SK-MEL-5 (cell line): ENCODE measurements around the gene VPS29. TPM values are rescaled to one million over a fixed set of nuclear protein-coding genes. Genes with fewer than 3 reads are reported as not detected.
"Not testable (repeated sequence)": the region's sequence is repeated elsewhere in the genome, so short reads cannot be mapped to it uniquely, and the experiment has no call there.

Source experiments
- DNase-seq: peaks from one replicate; pipeline ENCODE4 v3.0.0-alpha.2; 2016; ENCODE audit warnings: low read depth, low spot score
- in situ Hi-C: cut with HindIII; loops from 2 replicates; pipeline ENCODE4 v1.10.0; 2016; ENCODE audit warnings: low sequenced_read_pairs, high pct_unique_total_duplicates, low pct_unique_long_range_greater_than_20kb
- small RNA-seq, 2 experiments: library from RNA; depleted of rRNA; stranded (forward); fragments of <200 nt; gene quantifications; one replicate each; pipeline ENCODE3, GENCODE V24; 2014
- total RNA-seq: library from RNA; depleted of rRNA; stranded (reverse); fragments of >200 nt; shearing (Covaris generic); gene quantifications from 2 replicates; pipeline ENCODE4 v1.2.3, GENCODE V29; 2014; rRNA removed

The VPS29 gene
- total RNA-seq, 1 experiment from 2014 or later, result 62.1 TPM

GRCh38 chr12:110466791-110467190, 35.1 kb downstream of the VPS29 start:
- no peak for DNase-seq
- in situ Hi-C loops, result no loop called here

GRCh38 chr12:110465765-110466164, 36.1 kb downstream of the VPS29 start:
- DNase-seq, in situ Hi-C loops: not testable (repeated sequence)

GRCh38 chr12:110465024-110465423, 36.9 kb downstream of the VPS29 start:
- DNase-seq, result no peak
- in situ Hi-C loops, result no loop called here

- DNase-seq, in situ Hi-C loops: not testable (repeated sequence)
Measured at GRCh38 chr12:110461189-110461588, 40.7 kb downstream of the VPS29 start.

DNA sequence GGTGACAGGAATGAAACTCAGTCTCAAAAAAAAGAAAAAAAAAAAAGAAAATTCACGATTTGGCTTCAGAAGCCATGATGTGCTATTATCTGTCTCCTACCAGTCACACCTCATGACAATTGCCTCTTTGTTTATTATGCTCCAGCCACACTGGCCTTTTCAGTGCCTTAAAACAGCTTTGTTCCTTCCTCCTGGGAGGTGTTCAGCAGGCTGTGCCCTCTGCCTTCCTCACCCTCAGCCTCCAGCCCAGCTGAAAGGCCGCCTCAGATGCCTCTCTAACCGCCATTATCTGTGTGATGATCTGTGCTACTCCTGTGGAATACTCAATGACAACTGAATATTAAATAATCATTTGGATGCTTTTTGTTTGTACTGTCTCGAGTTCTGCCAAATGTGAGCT, 43.2 kb downstream of the VPS29 start:
- DNase-seq, result peak; percentile 68
- in situ Hi-C loops, result no loop called here

DNA sequence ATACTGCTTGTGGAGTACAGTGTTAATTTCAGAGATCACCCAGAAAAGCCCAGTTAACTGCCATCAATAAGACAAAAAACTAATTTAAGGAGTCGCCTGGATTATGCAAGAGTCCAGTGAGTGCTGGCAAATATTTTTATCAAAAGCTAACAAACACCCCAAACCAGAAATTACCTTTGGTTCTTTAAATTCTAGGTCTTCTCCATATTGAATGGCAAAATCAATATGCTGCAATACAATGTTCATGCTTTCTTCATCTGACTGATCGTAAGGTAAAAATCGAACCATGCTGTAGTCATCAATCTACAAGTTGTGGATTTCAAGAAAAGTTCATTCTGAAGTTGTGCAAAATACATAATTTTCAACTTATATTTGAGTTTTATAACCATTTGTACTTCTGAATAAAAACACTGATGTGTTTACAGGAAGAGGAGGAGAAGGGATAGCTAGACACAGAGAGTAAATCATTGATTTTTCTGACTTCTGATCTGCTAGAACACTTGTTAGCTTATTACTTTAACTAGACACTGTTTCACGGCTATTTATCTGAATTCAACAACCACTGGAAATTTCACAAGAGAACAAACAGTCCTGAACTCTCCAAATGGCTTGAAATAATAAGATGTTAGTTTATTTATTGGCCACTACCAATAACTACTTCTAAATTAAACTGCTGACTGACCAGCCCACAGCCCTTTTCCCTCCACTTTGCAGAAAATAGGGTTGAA, 48.2 kb downstream of the VPS29 start:
- in situ Hi-C loops, result no loop called here
- DNase-seq, result no peak

- no peak for DNase-seq
- in situ Hi-C loops, result no loop called here
Measured at GRCh38 chr12:110451263-110451662, 50.6 kb downstream of the VPS29 start.

GRCh38 chr12:110449799-110450497, 52.0 kb downstream of the VPS29 start, which contains the start of gene ARPC3:
ARPC3 (minus strand) TSS chr12:110450337; CDS start chr12:110450260, 77 bp downstream.
- in situ Hi-C loops, result no loop called here
- peak; percentile 96 for DNase-seq

GRCh38 chr12:110444455-110444854, 57.5 kb downstream of the VPS29 start:
- in situ Hi-C loops, result no loop called here
- no peak for DNase-seq

Small RNA genes within 50 kb of the gene (small RNA-seq; reads per million reads assigned to genes)
- gene RF00278, result 0 reads per million in 2 experiments

Other genes starting within 250 kb of the VPS29 start
- gene ATP2A2, start 220.9 kb downstream of the VPS29 start, total RNA-seq, result 131 and 141 TPM in 2 replicates
- gene ANAPC7, start 98.4 kb downstream of the VPS29 start, total RNA-seq, result 88.3 and 91.8 TPM in 2 replicates
- 335 and 355 TPM in 2 replicates for gene ARPC3, start 51.8 kb downstream of the VPS29 start, total RNA-seq
- 39.9 and 40.2 TPM in 2 replicates for gene GPN3, start 33.9 kb downstream of the VPS29 start, total RNA-seq
- 24.4 and 25.3 TPM in 2 replicates for gene FAM216A, start 33.3 kb downstream of the VPS29 start, total RNA-seq
- gene RAD9B, start 220 bp upstream of the VPS29 start, total RNA-seq, result 0.45 and 0.61 TPM in 2 replicates
- gene PPTC7, start 81.2 kb upstream of the VPS29 start, total RNA-seq, result 18.9 and 21.2 TPM in 2 replicates
- 35.6 and 55.0 TPM in 2 replicates for gene TCTN1, start 112.0 kb upstream of the VPS29 start, total RNA-seq
- 2.1 TPM in 1 of 2 replicates, not detected in the other for gene HVCN1, start 187.0 kb upstream of the VPS29 start, total RNA-seq
- gene PPP1CC, start 240.8 kb upstream of the VPS29 start, total RNA-seq, result 197 and 208 TPM in 2 replicates